ENCODE results near the gene RAPGEF2. TPM values are rescaled to one million over a fixed set of nuclear protein-coding genes. Genes with fewer than 3 reads are reported as not detected.

RAPGEF2 gene
- total and polyA plus RNA-seq, 10 of the 15 experiments (the other 5 are each of a cell fraction or from before 2014, with no cell fraction given), result 0.31 to 24.0 (median 2.9) TPM

DNA sequence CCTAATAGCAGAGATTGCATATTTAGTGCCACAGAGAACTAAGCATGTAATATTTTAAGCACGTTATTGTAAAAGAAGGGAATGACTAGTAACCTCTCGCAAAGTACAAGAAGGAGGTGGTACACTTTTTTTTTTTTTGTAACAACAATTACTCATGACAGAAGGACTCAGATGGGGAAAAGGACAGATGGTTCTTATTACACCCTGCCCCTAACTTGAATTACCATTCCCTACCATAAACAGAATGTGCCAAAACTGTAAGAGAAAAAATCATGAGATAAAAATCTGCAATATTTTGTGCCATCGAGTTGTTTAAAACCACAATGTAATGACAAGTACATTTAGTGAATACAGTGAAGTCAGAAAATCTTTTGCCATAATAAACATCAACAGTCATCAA, 33.0 kb upstream of the RAPGEF2 start (continued):
- TF ChIP-seq ETV6 (conservative IDR thresholded peaks at IDR 0.05 in 1 of 2, IDR thresholded peaks at IDR 0.05 in 1 of 2; ENCODE audit: borderline replicate concordance in 1 of 2, low read depth in 1 of 2) (no peak), BCL11A (IDR thresholded peaks at IDR 0.05; ENCODE audit: low read depth, low read length) (no peak), NFIC (IDR thresholded peaks at IDR 0.05; ENCODE audit: low read depth, low read length) (no peak)

- H3K79me2 ChIP-seq (ENCODE audit: control insufficient read depth, insufficient read depth, low read length), result no peaks in the 10 kb centered on the region
- no peak overlapping the region for H3K27ac ChIP-seq (ENCODE audit: control insufficient read depth, insufficient read depth)
- ChIA-PET RAD21 (ENCODE audit: unreplicated experiment) (no interaction called here), CTCF (no interaction called here), SMC1A (ENCODE audit: uncharacterized antibody, unreplicated experiment) (interaction anchor here (1.0 kb wide), 1 partner anchor 10 kb away, joined by 3 read pairs; no protein-coding TSS in a partner anchor), POLR2A (no interaction called here)
- H3K36me3 ChIP-seq (ENCODE audit: control insufficient read depth in 2 of 2, insufficient read depth in 2 of 2, low read length in 1 of 2), result no peaks in the 10 kb centered on the region
- no peaks in the 10 kb centered on the region for H4K20me1 ChIP-seq (ENCODE audit: control insufficient read depth, insufficient read depth)
- in situ Hi-C loops (cut with MboI) (no loop called here), intact Hi-C loops (cut with micrococcal nuclease; ENCODE audit: unreplicated experiment) (no loop called here)
- ATAC-seq (no peak), DNase-seq (ENCODE audit: low read depth, low spot score) (no peak), FAIRE-seq (no peak)
- no peaks in the 10 kb centered on the region for H3K4me1 ChIP-seq (ENCODE audit: control insufficient read depth, insufficient read depth, low read length)
- WGBS (ENCODE audit: insufficient coverage, insufficient replicate concordance, low lambda C conversion rate, missing lambda C conversion rate), result 97% methylated on average over 4 of the region's 4 CpGs
- BruUV-seq (replicated peaks), result no TSS peak
- no peak overlapping the region for H3K9ac ChIP-seq (ENCODE audit: control insufficient read depth, insufficient read depth, low read length)
- H3K9me3 ChIP-seq (replicated peaks; ENCODE audit: control insufficient read depth, insufficient read depth, low read length), result no peaks in the 10 kb centered on the region
- H2AFZ ChIP-seq (ENCODE audit: control insufficient read depth, low read depth, low read length), result no peak overlapping the region
- TF ChIP-seq ZNF622 (IDR thresholded peaks at IDR 0.05) (no peak), RELB (IDR thresholded peaks at IDR 0.05; ENCODE audit: low read depth) (no peak), YY1 (IDR thresholded peaks at IDR 0.05; ENCODE audit: low read depth, low read length) (no peak), CEBPZ (IDR thresholded peaks at IDR 0.05; ENCODE audit: low read depth, low read length) (no peak), CHD2 (IDR thresholded peaks at IDR 0.05; ENCODE audit: borderline replicate concordance, low read depth, low read length) (no peak), USF1 (IDR thresholded peaks at IDR 0.05; ENCODE audit: borderline replicate concordance, extremely low read length, insufficient read depth, low read depth, low read length) (no peak), ZBED1 (IDR thresholded peaks at IDR 0.05; ENCODE audit: borderline replicate concordance) (no peak), TCF12 (IDR thresholded peaks at IDR 0.05; ENCODE audit: low read depth, low read length) (no peak), SMAD1 (IDR thresholded peaks at IDR 0.05; ENCODE audit: low read depth, partially characterized antibody) (no peak), HSF1 (IDR thresholded peaks at IDR 0.05; ENCODE audit: low read depth, low read length) (no peak)
- TF ChIP-seq, protein P1, sequence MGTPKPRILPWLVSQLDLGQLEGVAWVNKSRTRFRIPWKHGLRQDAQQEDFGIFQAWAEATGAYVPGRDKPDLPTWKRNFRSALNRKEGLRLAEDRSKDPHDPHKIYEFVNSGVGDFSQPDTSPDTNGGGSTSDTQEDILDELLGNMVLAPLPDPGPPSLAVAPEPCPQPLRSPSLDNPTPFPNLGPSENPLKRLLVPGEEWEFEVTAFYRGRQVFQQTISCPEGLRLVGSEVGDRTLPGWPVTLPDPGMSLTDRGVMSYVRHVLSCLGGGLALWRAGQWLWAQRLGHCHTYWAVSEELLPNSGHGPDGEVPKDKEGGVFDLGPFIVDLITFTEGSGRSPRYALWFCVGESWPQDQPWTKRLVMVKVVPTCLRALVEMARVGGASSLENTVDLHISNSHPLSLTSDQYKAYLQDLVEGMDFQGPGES (IDR thresholded peaks at IDR 0.05), result no peak
- H3K27me3 ChIP-seq (replicated peaks in 1 of 2; ENCODE audit: control insufficient read depth in 2 of 2, insufficient read depth in 2 of 2, low read length in 1 of 2), result no peaks in the 10 kb centered on the region
- H3K4me3 ChIP-seq, result no peak overlapping the region
- H3K4me2 ChIP-seq (ENCODE audit: control insufficient read depth, insufficient read depth), result no peak overlapping the region
Measured at GRCh38 chr4:159070742-159071141, 32.1 kb upstream of the RAPGEF2 start.
